Dedifferentiated amniotic fluid mesenchymal stem cell (primary cell): ENCODE data around the gene SUCLG1.
"Not testable (repeated sequence)": the region's sequence is repeated elsewhere in the genome, so short reads cannot be mapped to it uniquely, and the experiment has no call there.

Experiments
- DNase-seq: peaks from one replicate; pipeline ENCODE4 v3.0.0-alpha.2; 2016; ENCODE audit errors: extremely low spot score

SUCLG1 gene

DNA sequence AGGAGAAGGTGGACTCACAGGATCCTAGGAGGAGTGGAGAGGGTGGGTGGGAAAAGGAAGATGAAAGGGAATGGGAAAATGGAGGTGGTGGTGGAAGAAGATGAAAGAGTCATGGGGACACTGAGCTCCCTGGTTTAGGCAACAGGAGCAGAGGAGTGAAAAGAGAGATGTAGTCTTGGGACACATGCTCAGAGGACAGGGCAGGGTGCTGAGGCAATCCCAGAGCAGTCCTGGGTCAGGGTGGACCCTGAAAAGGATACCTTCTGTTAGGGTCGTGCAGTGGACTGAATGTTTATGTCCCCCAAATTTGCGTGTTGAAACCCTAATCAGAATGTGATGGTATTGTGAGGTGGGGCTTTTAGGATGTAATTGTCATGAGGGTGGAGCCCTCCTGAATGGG is 37.9 kb downstream of the SUCLG1 start:
- no peak for DNase-seq

DNA sequence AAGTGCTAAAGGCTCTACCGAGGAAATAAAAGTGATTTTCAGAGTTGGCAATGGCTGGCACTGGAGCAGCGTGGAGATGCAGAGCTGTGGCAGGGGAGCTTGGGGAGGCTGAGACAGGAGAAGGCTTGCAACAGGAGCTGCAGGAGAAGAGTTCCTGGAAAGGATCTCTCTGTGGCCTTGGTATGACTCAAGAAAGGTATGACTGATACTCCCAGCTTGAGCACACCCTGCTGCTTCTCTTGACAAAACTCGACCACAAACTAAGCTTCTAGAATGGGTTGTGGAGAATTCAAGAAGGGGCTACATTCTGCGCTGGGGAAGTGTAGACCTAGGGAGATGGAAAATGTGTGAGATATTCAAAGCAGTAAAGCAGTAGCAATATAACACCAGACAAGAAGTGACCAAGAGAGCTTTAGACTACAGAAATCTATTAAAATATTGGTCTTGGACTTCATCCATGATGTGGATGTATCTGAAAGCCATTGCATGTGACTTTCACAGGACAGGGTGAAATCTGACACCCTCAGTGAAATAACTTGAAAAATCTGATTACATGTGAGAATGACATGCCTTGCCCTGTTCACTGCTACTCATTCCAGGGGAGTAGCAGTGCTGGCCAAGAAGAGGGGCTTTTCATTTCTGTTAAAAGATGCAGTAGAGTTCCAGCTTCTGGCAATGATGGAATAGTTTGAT is 41.5 kb downstream of the SUCLG1 start:
- DNase-seq, result no peak

GRCh38 chr2:84409531-84409930 is 49.5 kb downstream of the SUCLG1 start:
- DNase-seq, result no peak

DNA sequence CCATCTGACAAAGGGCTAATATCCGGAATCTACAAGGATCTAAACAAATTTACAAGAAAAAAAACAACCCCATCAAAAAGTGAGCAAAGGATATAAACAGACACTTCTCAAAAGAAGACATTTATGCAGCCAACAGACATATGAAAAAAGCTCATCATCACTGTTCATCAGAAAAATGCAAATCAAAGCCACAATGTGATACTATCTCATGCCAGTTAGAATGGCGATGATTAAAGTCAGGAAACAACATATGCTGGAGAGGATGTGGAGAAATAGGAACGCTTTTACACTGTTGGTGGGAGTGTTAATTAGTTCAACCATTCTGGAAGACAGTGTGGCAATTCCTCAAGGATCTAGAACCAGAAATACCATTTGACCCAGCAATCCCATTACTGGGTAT is 57.0 kb downstream of the SUCLG1 start:
- DNase-seq, result not testable (repeated sequence)

- not testable (repeated sequence) for DNase-seq
These were observed 59.2 kb downstream of the SUCLG1 start for GRCh38 chr2:84399839-84400238.

DNA sequence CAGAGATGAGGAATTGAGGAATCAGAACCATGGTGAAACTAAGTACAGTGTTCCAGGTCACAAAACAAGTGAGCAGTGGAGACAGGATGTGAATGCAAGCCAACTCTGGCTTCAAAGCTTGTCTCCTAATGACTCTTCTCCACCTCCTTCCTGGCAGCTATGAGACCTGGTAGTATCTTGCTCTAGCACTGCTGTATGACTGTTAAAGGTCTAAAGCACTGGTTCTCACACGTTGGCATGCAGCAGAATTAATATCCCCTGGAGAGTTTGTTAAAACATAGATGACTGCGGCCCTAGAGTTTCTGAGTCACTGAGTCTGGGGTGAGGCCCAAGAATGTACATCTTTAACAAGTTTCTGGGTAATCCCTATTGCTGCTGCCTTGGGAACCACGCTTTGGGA is 63.3 kb downstream of the SUCLG1 start:
- DNase-seq, result peak; percentile 48

DNA sequence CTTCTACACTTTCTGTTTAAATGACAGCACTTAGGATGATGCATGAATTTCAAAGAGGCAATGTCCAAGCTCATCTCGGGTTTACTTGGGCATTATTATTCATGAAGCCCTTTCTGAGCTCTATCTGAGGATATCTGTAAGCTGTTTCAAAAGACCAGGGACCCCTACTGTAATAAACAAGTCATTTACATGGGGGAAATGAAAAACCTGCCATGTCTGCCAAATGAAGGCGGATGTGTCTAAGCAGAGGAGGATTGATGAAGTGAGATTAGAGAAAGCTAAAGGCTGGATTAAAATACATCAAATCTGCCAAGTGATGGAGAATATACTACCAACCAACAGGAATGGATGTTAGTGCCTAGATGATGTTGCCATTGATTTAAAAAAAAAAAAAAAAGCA is 64.5 kb downstream of the SUCLG1 start:
- DNase-seq, result no peak

- DNase-seq, result no peak
These were observed 65.3 kb downstream of the SUCLG1 start for GRCh38 chr2:84393829-84394228.

GRCh38 chr2:84389794-84390193 is 69.3 kb downstream of the SUCLG1 start:
- DNase-seq, result no peak

GRCh38 chr2:84388921-84389490 is 70.1 kb downstream of the SUCLG1 start:
- DNase-seq, result no peak

- DNase-seq, result peak; percentile 36
These were observed 70.9 kb downstream of the SUCLG1 start for GRCh38 chr2:84388133-84388532.

- DNase-seq, result no peak
These were observed 72.6 kb downstream of the SUCLG1 start for GRCh38 chr2:84386336-84387040.

GRCh38 chr2:84383271-84383670 is 75.8 kb downstream of the SUCLG1 start:
- DNase-seq, result no peak

DNA sequence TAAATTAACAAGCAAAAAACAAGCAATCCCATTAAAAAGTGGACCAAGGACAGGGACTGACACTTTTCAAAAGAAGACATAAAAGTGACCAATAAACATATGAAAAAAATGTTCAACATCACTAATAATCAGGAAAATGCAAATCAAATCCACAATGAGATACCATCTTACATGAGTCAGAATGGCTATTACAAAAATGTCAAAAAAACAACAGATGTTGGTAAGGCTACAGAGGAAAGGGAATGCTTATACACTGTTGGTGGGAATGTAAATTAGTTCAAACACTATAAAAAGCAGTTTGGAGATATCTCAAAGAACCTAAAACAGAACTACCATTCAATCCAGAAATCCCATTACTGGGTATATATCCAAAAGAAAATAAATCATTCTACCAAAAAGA is 78.2 kb downstream of the SUCLG1 start:
- DNase-seq, result no peak

GRCh38 chr2:84378960-84379359 is 80.1 kb downstream of the SUCLG1 start:
- DNase-seq, result no peak

DNA sequence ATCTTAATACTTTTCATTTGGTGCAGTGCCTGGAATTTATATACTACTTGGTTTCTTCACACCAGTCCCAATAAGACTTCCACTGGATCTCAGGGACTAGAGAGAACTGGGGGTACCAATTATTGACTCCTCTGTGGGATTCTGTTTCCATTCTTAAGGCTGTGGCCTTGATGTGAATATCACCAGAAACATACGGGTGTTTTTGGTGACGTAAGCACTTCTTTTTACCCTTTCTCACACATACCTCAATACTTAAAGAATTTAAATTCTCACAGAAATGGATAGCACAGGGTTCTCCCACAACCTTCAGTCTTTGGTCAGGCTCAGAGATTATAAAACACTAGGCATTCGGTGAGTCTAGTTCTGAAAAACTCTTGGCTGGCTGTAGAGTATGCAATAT is 84.1 kb downstream of the SUCLG1 start:
- DNase-seq, result no peak

DNA sequence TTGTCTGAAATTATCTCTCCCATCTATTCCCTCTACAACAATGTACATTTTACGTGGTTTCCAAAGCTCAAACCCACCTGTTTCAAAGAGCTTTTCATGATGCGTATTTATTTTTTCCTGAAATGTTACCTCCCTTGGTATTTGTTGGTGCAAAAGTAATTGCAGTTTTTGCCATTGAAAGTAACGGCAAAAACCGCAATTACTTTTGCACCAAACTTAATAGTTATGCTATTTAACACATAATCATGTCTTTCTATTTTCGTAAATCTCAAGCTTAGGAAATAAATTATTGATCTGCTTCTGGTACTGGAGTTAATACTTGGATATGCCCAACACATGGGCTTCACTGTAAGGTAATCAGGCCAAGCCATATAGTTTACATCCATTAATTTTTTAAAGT is 85.2 kb downstream of the SUCLG1 start:
- no peak for DNase-seq
